Fibroblast of lung (primary cell): ENCODE results near the gene EPB41L5.

Source experiments
- CTCF ChIP-seq, 2 donors: IDR thresholded peaks in 1 of 2; conservative IDR thresholded peaks in 1 of 2; 1 replicate in 1 of 2; 2 replicates in 1 of 2; pipeline ENCODE4 v1.5.1; 2011 to 2012; ENCODE audit warnings: low read length in 2 of 2, control low read depth in 1 of 2, inconsistent platforms in 1 of 2, low read depth in 1 of 2, mild to moderate bottlenecking in 1 of 2
- EZH2 ChIP-seq: IDR thresholded peaks from 2 replicates; pipeline ENCODE4 v1.5.1; 2012; ENCODE audit warnings: low read length, control low read depth, mild to moderate bottlenecking; ENCODE audit errors: missing control alignments

- peak; percentile 12 to 41 for TF ChIP-seq CTCF (conservative IDR thresholded peaks at IDR 0.05 in 1 of 2, IDR thresholded peaks at IDR 0.05 in 1 of 2; ENCODE audit: low read depth in 1 of 2, low read length in 2 of 2)
- TF ChIP-seq EZH2: no peak
These were observed 14.0 kb downstream of the EPB41L5 start for GRCh38 chr2:120026890-120027289.
